ENCODE results near the gene OIP5. TPM values are rescaled to one million over a fixed set of nuclear protein-coding genes. Genes with fewer than 3 reads are reported as not detected.

The OIP5 gene
- total and polyA plus RNA-seq, 2 of the 4 experiments (the other 2 are of a cell fraction): 4.1 to 5.5 TPM

- no peak overlapping the region for H4K91ac ChIP-seq (ENCODE audit: insufficient read depth, low read depth, low read length)
- no peak overlapping the region for H4K5ac ChIP-seq (ENCODE audit: low read depth, low read length)
- ATAC-seq (ENCODE audit: low read depth): no peak
- H2BK15ac ChIP-seq (ENCODE audit: low read depth, low read length): no peak overlapping the region
- no peak overlapping the region for H3K18ac ChIP-seq (ENCODE audit: low read depth, low read length)
- no peaks in the 10 kb centered on the region for H3K27me3 ChIP-seq (ENCODE audit: control insufficient read depth, insufficient read depth, low read length)
- no TSS peak for BruUV-seq (replicated peaks)
- H4K8ac ChIP-seq (ENCODE audit: low read depth in 2 of 2, low read length in 2 of 2): no peak overlapping the region
- peaks cover 49 to 73% of the 10 kb centered on the region in 2 experiments for H3K79me1 ChIP-seq (ENCODE audit: low read depth in 1 of 2, low read length in 2 of 2)
- peak; percentile 22 for DNase-seq
- ChIA-PET CTCF (no interaction called here), POLR2A (ENCODE audit: unreplicated experiment) (no interaction called here)
- no peak overlapping the region for H2BK20ac ChIP-seq (ENCODE audit: low read depth, low read length)
- no peaks in the 10 kb centered on the region for H3K9me3 ChIP-seq (ENCODE audit: control insufficient read depth, insufficient read depth, low read length)
- intact Hi-C loops (cut with micrococcal nuclease) (no loop called here), dilution Hi-C loops (cut with HindIII; ENCODE audit: low sequenced_read_pairs, unreplicated experiment) (no loop called here), in situ Hi-C loops (cut with MboI; ENCODE audit: low sequenced_read_pairs) (no loop called here)
- H3K36me3 ChIP-seq (ENCODE audit: control insufficient read depth, insufficient read depth, low read length): no peaks in the 10 kb centered on the region; the same call in 1 of the 2 replicates
- no peak overlapping the region for H3K14ac ChIP-seq (replicated peaks; ENCODE audit: low read depth, low read length)
- TF ChIP-seq CHD1 (IDR thresholded peaks at IDR 0.05; ENCODE audit: low read depth, low read length) (no peak), FOS (IDR thresholded peaks at IDR 0.05; ENCODE audit: low read depth, low read length) (no peak), CEBPB (IDR thresholded peaks at IDR 0.05; ENCODE audit: low read depth, low read length) (no peak)
- H3K23ac ChIP-seq (ENCODE audit: low read depth, low read length): peak overlapping the region; percentile 17; the same call in 1 of the 2 replicates
- H2BK5ac ChIP-seq (ENCODE audit: low read depth, low read length, poor library complexity, severe bottlenecking): no peak overlapping the region
- no peak overlapping the region for H2AK9ac ChIP-seq (replicated peaks; ENCODE audit: low read depth, low read length, poor library complexity)
- 97% methylated on average over 4 of the region's 4 CpGs; no CpG with 5 or more reads in 1 of the 2 experiments for WGBS, 2 experiments (ENCODE audit: extremely low coverage in 2 of 2, insufficient read length in 1 of 2)
- no peak overlapping the region for H3K4me3 ChIP-seq (ENCODE audit: insufficient read depth, low read depth, low read length)
- no peak overlapping the region for H2BK120ac ChIP-seq (ENCODE audit: low read depth, low read length)
- H3K9me1 ChIP-seq (ENCODE audit: insufficient read depth, low read length): peaks cover 14% of the 10 kb centered on the region
- 0 out of 2 replicates have a peak, but pooled peaks cover 2% of the 10 kb centered on the region for H3K4me1 ChIP-seq (ENCODE audit: control insufficient read depth, insufficient read depth, low read length)
- H4K20me1 ChIP-seq (ENCODE audit: insufficient read depth, low read length): no peaks in the 10 kb centered on the region
- no peak overlapping the region for H2AFZ ChIP-seq (replicated peaks; ENCODE audit: low read length, poor library complexity)
- no peak overlapping the region for H2AK5ac ChIP-seq (ENCODE audit: low read depth, low read length)
- H3K27ac ChIP-seq (ENCODE audit: insufficient read depth, low read length): no peak overlapping the region
- H3K4ac ChIP-seq (ENCODE audit: low read depth, low read length): no peak overlapping the region
- H3K56ac ChIP-seq (ENCODE audit: extremely low read depth, insufficient read depth, low read length): no peak overlapping the region
- no peak overlapping the region for H3K4me2 ChIP-seq (ENCODE audit: low read depth, low read length)
- H3K9ac ChIP-seq (ENCODE audit: low read depth, low read length): no peak overlapping the region
These were observed 9.1 kb upstream of the OIP5 start for GRCh38 chr15:41341519-41341918.
